K562 (cell line): ENCODE data around the gene SLC25A11. TPM values are rescaled to one million over a fixed set of nuclear protein-coding genes. Genes with fewer than 3 reads are reported as not detected.

Experiments used
- BDP1 ChIP-seq: IDR thresholded peaks from 3 replicates; pipeline ENCODE4 v1.6.1; 2011; ENCODE audit not compliant: insufficient read length, insufficient read depth
- CBX8 ChIP-seq: fragments of 200-600 bp; sonication (generic); IDR thresholded peaks from 2 replicates; pipeline ENCODE4 v1.6.1; 2012; ENCODE audit warnings: borderline replicate concordance, mixed run types, low read depth, mild to moderate bottlenecking, moderate library complexity, mixed read lengths, low read length, control low read depth, inconsistent platforms; ENCODE audit not compliant: poor library complexity, severe bottlenecking; ENCODE audit errors: extremely low read depth
- IFI16 ChIP-seq: fragments of 250-450 bp; sonication (Bioruptor Pico); IDR thresholded peaks from 2 replicates; pipeline ENCODE4 v2.1.2; 2022; ENCODE audit warnings: mild to moderate bottlenecking, inconsistent platforms
- ILK ChIP-seq: fragments of 450-650 bp; IDR thresholded peaks from 2 replicates; pipeline ENCODE4 v1.6.1; 2016; ENCODE audit warnings: missing genetic modification characterization, low read depth, mild to moderate bottlenecking, missing compliant biosample characterization, moderate library complexity, borderline replicate concordance
- TAF1 ChIP-seq: IDR thresholded peaks from 2 replicates; pipeline ENCODE4 v1.6.1; 2011; ENCODE audit warnings: mild to moderate bottlenecking, low read length, moderate library complexity; ENCODE audit not compliant: insufficient read depth, control insufficient read depth, severe bottlenecking; ENCODE audit errors: extremely low read depth
- YY1 ChIP-seq, 3 experiments: IDR thresholded peaks; 2 replicates each; pipeline ENCODE4 v1.6.1; 2011; ENCODE audit warnings: low read length in 2 of 3, mild to moderate bottlenecking in 2 of 3, moderate library complexity in 2 of 3, borderline replicate concordance in 1 of 3, control low read depth in 1 of 3, low read depth in 1 of 3; ENCODE audit not compliant: insufficient read depth in 3 of 3, insufficient replicate concordance in 2 of 3, control insufficient read depth in 1 of 3, insufficient read length in 1 of 3; ENCODE audit errors: extremely low read depth in 1 of 3
- polyA plus RNA-seq, 8 experiments: library from polyadenylated mRNA; depleted of rRNA in 4 of 8; stranded (reverse) in 5 of 8; unstranded in 3 of 8; fragments of >200 nt; fragmentation: Nextera tagmentation in 2 of 8; fragmentation: Illumina TruSeq in 1 of 8; extraction: Ambion mirVana in 2 of 8; extraction: Trizol in 1 of 8; gene quantifications; 2 replicates each; pipeline versions ENCODE4 v1.2.1 to v1.2.3, GENCODE V29; 2011 to 2014; ENCODE audit warnings: inconsistent platforms in 1 of 8, missing spikeins in 1 of 8
- total RNA-seq, 7 experiments: library from RNA; depleted of rRNA in 6 of 7; stranded (reverse); fragments of >200 nt in 6 of 7; fragmentation: Illumina TruSeq in 2 of 7; extraction: Trizol in 2 of 7; gene quantifications; 2 replicates each; pipeline versions ENCODE4 v1.2.1 to v1.2.3, GENCODE V29; 2011 to 2021; ENCODE audit warnings: low replicate concordance in 1 of 7
- TF ChIP-seq, protein P1 (sequence below): fragments of 450-650 bp; IDR thresholded peaks from 2 replicates; pipeline ENCODE4 v1.6.1; 2018; ENCODE audit not compliant: partially characterized antibody

The SLC25A11 gene
- total and polyA plus RNA-seq, 9 of the 15 experiments (the other 6 are each of a cell fraction or from before 2014, with no cell fraction given) = 3.1 to 56.7 (median 32.9) TPM

GRCh38 chr17:4967539-4968485, 28.0 kb upstream of the SLC25A11 start, which contains the start of gene SPAG7 (continued):
- TF ChIP-seq TAF1 (peak; percentile 83), IFI16 (CRISPR knock-in tag) (no peak), CBX8 (no peak), BDP1 (no peak), YY1 (IDR thresholded peaks at IDR 0.05; ENCODE audit: borderline replicate concordance in 1 of 3, control insufficient read depth in 1 of 3, extremely low read depth in 1 of 3, insufficient read depth in 3 of 3, insufficient read length in 1 of 3, insufficient replicate concordance in 2 of 3, low read depth in 1 of 3, low read length in 2 of 3) (peak; percentile 84 to 97 (median 95)), ILK (tag) (no peak)
- TF ChIP-seq, protein P1, sequence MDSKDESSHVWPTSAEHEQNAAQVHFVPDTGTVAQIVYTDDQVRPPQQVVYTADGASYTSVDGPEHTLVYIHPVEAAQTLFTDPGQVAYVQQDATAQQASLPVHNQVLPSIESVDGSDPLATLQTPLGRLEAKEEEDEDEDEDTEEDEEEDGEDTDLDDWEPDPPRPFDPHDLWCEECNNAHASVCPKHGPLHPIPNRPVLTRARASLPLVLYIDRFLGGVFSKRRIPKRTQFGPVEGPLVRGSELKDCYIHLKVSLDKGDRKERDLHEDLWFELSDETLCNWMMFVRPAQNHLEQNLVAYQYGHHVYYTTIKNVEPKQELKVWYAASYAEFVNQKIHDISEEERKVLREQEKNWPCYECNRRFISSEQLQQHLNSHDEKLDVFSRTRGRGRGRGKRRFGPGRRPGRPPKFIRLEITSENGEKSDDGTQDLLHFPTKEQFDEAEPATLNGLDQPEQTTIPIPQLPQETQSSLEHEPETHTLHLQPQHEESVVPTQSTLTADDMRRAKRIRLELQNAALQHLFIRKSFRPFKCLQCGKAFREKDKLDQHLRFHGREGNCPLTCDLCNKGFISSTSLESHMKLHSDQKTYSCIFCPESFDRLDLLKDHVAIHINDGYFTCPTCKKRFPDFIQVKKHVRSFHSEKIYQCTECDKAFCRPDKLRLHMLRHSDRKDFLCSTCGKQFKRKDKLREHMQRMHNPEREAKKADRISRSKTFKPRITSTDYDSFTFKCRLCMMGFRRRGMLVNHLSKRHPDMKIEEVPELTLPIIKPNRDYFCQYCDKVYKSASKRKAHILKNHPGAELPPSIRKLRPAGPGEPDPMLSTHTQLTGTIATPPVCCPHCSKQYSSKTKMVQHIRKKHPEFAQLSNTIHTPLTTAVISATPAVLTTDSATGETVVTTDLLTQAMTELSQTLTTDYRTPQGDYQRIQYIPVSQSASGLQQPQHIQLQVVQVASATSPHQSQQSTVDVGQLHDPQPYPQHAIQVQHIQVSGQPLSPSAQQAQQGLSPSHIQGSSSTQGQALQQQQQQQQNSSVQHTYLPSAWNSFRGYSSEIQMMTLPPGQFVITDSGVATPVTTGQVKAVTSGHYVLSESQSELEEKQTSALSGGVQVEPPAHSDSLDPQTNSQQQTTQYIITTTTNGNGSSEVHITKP = no peak
